ENCODE data around the gene ZNF775.
"Not testable (repeated sequence)": the region's sequence is repeated elsewhere in the genome, so short reads cannot be mapped to it uniquely, and the experiment has no call there.

ZNF775 gene

GRCh38 chr7:150382123-150382843 lies 3.2 kb downstream of the ZNF775 start:
- DNase-seq (ENCODE audit: low read depth), result no peak

GRCh38 chr7:150382844-150383225 lies 3.7 kb downstream of the ZNF775 start:
- DNase-seq (ENCODE audit: low read depth), result no peak

- no peak for DNase-seq (ENCODE audit: low read depth)
These were observed 4.7 kb downstream of the ZNF775 start for GRCh38 chr7:150383710-150384397.

GRCh38 chr7:150384406-150385301 lies 5.5 kb downstream of the ZNF775 start:
- no peak for DNase-seq (ENCODE audit: low read depth)

GRCh38 chr7:150385302-150385723 lies 6.2 kb downstream of the ZNF775 start:
- no peak for DNase-seq (ENCODE audit: low read depth)

GRCh38 chr7:150385884-150386283 lies 6.8 kb downstream of the ZNF775 start:
- DNase-seq (ENCODE audit: low read depth), result not testable (repeated sequence)

- DNase-seq (ENCODE audit: low read depth), result no peak
These were observed 9.2 kb downstream of the ZNF775 start for GRCh38 chr7:150388306-150388705.

GRCh38 chr7:150388709-150389531 lies 9.8 kb downstream of the ZNF775 start:
- DNase-seq (ENCODE audit: low read depth), result no peak

GRCh38 chr7:150389532-150389816 lies 10.3 kb downstream of the ZNF775 start:
- no peak for DNase-seq (ENCODE audit: low read depth)

GRCh38 chr7:150390205-150390604 lies 11.1 kb downstream of the ZNF775 start:
- no peak for DNase-seq (ENCODE audit: low read depth)

- DNase-seq (ENCODE audit: low read depth), result no peak
These were observed 14.2 kb downstream of the ZNF775 start for GRCh38 chr7:150393325-150393724.

- no peak for DNase-seq (ENCODE audit: low read depth)
These were observed 17.3 kb downstream of the ZNF775 start for GRCh38 chr7:150396426-150396825.

GRCh38 chr7:150396851-150397260 lies 17.7 kb downstream of the ZNF775 start:
- DNase-seq (ENCODE audit: low read depth), result no peak

GRCh38 chr7:150397346-150398107 lies 18.4 kb downstream of the ZNF775 start:
- DNase-seq (ENCODE audit: low read depth), result no peak

- no peak for DNase-seq (ENCODE audit: low read depth)
These were observed 19.2 kb downstream of the ZNF775 start for GRCh38 chr7:150398108-150398964.

- DNase-seq (ENCODE audit: low read depth), result no peak
These were observed 19.8 kb downstream of the ZNF775 start for GRCh38 chr7:150398965-150399320.

- no peak for DNase-seq (ENCODE audit: low read depth)
These were observed 20.4 kb downstream of the ZNF775 start for GRCh38 chr7:150399421-150400007.

- no peak for DNase-seq (ENCODE audit: low read depth)
These were observed 21.1 kb downstream of the ZNF775 start for GRCh38 chr7:150400008-150400787.

- no peak for DNase-seq (ENCODE audit: low read depth)
These were observed 21.8 kb downstream of the ZNF775 start for GRCh38 chr7:150400788-150401423.
